ENCODE measurements around the gene HORMAD2.

The HORMAD2 gene

GRCh38 chr22:30114361-30114760 lies 34.1 kb downstream of the HORMAD2 start:
- DNase-seq: no peak

- DNase-seq: peak; percentile 8
Measured at GRCh38 chr22:30115705-30116104, 35.4 kb downstream of the HORMAD2 start.

- DNase-seq: peak; percentile 85
Measured at GRCh38 chr22:30116362-30117117, 36.3 kb downstream of the HORMAD2 start.

GRCh38 chr22:30117256-30117655 lies 37.0 kb downstream of the HORMAD2 start:
- DNase-seq: no peak

GRCh38 chr22:30118291-30118690 lies 38.0 kb downstream of the HORMAD2 start:
- DNase-seq: no peak

GRCh38 chr22:30121960-30122359 lies 41.7 kb downstream of the HORMAD2 start:
- DNase-seq: no peak

- no peak for DNase-seq
Measured at GRCh38 chr22:30123463-30123862, 43.2 kb downstream of the HORMAD2 start.

- peak; percentile 44 for DNase-seq
Measured at GRCh38 chr22:30127749-30128166, 47.5 kb downstream of the HORMAD2 start.

- no peak for DNase-seq
Measured at GRCh38 chr22:30128511-30128910, 48.2 kb downstream of the HORMAD2 start.

- DNase-seq: no peak
Measured at GRCh38 chr22:30129636-30130035, 49.4 kb downstream of the HORMAD2 start.

GRCh38 chr22:30132290-30132996 lies 52.2 kb downstream of the HORMAD2 start:
- DNase-seq: no peak

GRCh38 chr22:30140414-30140813 lies 60.1 kb downstream of the HORMAD2 start:
- no peak for DNase-seq

- DNase-seq: no peak
Measured at GRCh38 chr22:30143265-30143664, 63.0 kb downstream of the HORMAD2 start.

- no peak for DNase-seq
Measured at GRCh38 chr22:30144391-30144790, 64.1 kb downstream of the HORMAD2 start.

- no peak for DNase-seq
Measured at GRCh38 chr22:30150212-30150611, 69.9 kb downstream of the HORMAD2 start.

- DNase-seq: no peak
Measured at GRCh38 chr22:30158277-30158676, 78.0 kb downstream of the HORMAD2 start.

GRCh38 chr22:30158744-30159500 lies 78.7 kb downstream of the HORMAD2 start:
- no peak for DNase-seq

GRCh38 chr22:30159561-30160353 lies 79.5 kb downstream of the HORMAD2 start:
- DNase-seq: peak; percentile 58

- no peak for DNase-seq
Measured at GRCh38 chr22:30161051-30161469, 80.8 kb downstream of the HORMAD2 start.

- DNase-seq: no peak
Measured at GRCh38 chr22:30167296-30167695, 87.0 kb downstream of the HORMAD2 start.

GRCh38 chr22:30167734-30168133 lies 87.5 kb downstream of the HORMAD2 start:
- no peak for DNase-seq

- no peak for DNase-seq
Measured at GRCh38 chr22:30169002-30169401, 88.7 kb downstream of the HORMAD2 start.

GRCh38 chr22:30170129-30170528 lies 89.9 kb downstream of the HORMAD2 start:
- no peak for DNase-seq

Data from HCEC 1CT (cell line).